Suprapubic skin (tissue), 4 donors: ENCODE data around the gene SLC29A1. TPM values are rescaled to one million over a fixed set of nuclear protein-coding genes. Genes with fewer than 3 reads are reported as not detected.
"Not testable (repeated sequence)": the region's sequence is repeated elsewhere in the genome, so short reads cannot be mapped to it uniquely, and the experiment has no call there.

ENCODE experiments used
- DNase-seq, 2 donors: peaks; one replicate each; pipeline ENCODE4 v3.0.0-alpha.2; 2019; ENCODE audit warnings: low spot score in 2 of 2
- H3K27ac ChIP-seq: fragments of 200-600 bp; sonication (generic); one replicate; pipeline ENCODE4 v1.5.1; 2019
- H3K27me3 ChIP-seq: fragments of 200-600 bp; sonication (generic); one replicate; pipeline ENCODE4 v1.5.1; 2019
- H3K36me3 ChIP-seq: fragments of 200-600 bp; sonication (generic); one replicate; pipeline ENCODE4 v1.5.1; 2019
- H3K4me1 ChIP-seq: fragments of 200-600 bp; sonication (generic); one replicate; pipeline ENCODE4 v1.5.1; 2019
- H3K4me3 ChIP-seq: fragments of 200-600 bp; sonication (generic); one replicate; pipeline ENCODE4 v1.5.1; 2019; ENCODE audit warnings: mild to moderate bottlenecking
- H3K9me3 ChIP-seq: fragments of 200-600 bp; sonication (generic); one replicate; pipeline ENCODE4 v1.5.1; 2019
- CTCF ChIP-seq, 2 donors: fragments of 200-600 bp in 1 of 2; fragments of 450-650 bp in 1 of 2; sonication (generic) in 1 of 2; IDR thresholded peaks; one replicate each; pipeline ENCODE4 v1.5.1; 2016 to 2019; ENCODE audit warnings: antibody characterized with exemption in 2 of 2, mild to moderate bottlenecking in 1 of 2, moderate library complexity in 1 of 2
- EP300 ChIP-seq: sonication (generic); formaldehyde crosslinking; IDR thresholded peaks from one replicate; pipeline ENCODE4 v1.6.1; 2017; ENCODE audit warnings: antibody characterized with exemption
- POLR2A ChIP-seq, 2 donors: fragments of 450-650 bp; IDR thresholded peaks; one replicate each; pipeline ENCODE4 v1.6.1; 2017; ENCODE audit warnings: antibody characterized with exemption in 2 of 2, mild to moderate bottlenecking in 2 of 2, moderate library complexity in 2 of 2
- POLR2AphosphoS5 ChIP-seq, 3 donors: sonication (generic); formaldehyde crosslinking; IDR thresholded peaks; one replicate each; pipeline ENCODE4 v1.6.1; 2017; ENCODE audit warnings: antibody characterized with exemption in 3 of 3
- whole genome bisulfite sequencing: methylation state at CpG from one replicate; pipeline ENCODE4 v1.1.5; 2018; 5-methylcytosine and 5-hydroxymethylcytosine counted together
- total RNA-seq, 4 donors: library from RNA; depleted of rRNA; stranded (reverse); fragments of >200 nt; gene quantifications; one replicate each; pipeline ENCODE4 v1.1.0, GENCODE V29; 2016

The SLC29A1 gene
- total RNA-seq, 4 donors from 2014 or later: 61.7 to 133 (median 75.3) TPM

GRCh38 chr6:44178424-44179071, 44.8 kb upstream of the SLC29A1 start:
- Histone ChIP-seq H3K4me1 (peaks cover 33% of the 10 kb centered on the region), H3K27me3 (no peaks in the 10 kb centered on the region), H3K9me3 (no peaks in the 10 kb centered on the region), H3K36me3 (no peaks in the 10 kb centered on the region), H3K27ac (peak overlapping the region; percentile 45), H3K4me3 (no peak overlapping the region)
- 80% methylated on average over 9 of the region's 9 CpGs for WGBS
- DNase-seq: no peak
- TF ChIP-seq EP300: no peak
- no peak for TF ChIP-seq POLR2A (IDR thresholded peaks at IDR 0.05)
- no peak for TF ChIP-seq CTCF (IDR thresholded peaks at IDR 0.05)
- TF ChIP-seq POLR2AphosphoS5 (IDR thresholded peaks at IDR 0.05): no peak

GRCh38 chr6:44179072-44179536, 44.3 kb upstream of the SLC29A1 start:
- H3K27ac ChIP-seq: no peak overlapping the region
- no peak for DNase-seq
- no peaks in the 10 kb centered on the region for H3K36me3 ChIP-seq
- no peaks in the 10 kb centered on the region for H3K27me3 ChIP-seq
- no peak overlapping the region for H3K4me3 ChIP-seq
- TF ChIP-seq POLR2A (IDR thresholded peaks at IDR 0.05) (no peak), EP300 (no peak), CTCF (IDR thresholded peaks at IDR 0.05) (no peak), POLR2AphosphoS5 (IDR thresholded peaks at IDR 0.05) (no peak)
- WGBS: 66% methylated on average over 4 of the region's 4 CpGs
- H3K4me1 ChIP-seq: peaks cover 38% of the 10 kb centered on the region
- no peaks in the 10 kb centered on the region for H3K9me3 ChIP-seq

- no peak for DNase-seq
- Histone ChIP-seq H3K9me3 (no peaks in the 10 kb centered on the region), H3K4me3 (no peak overlapping the region), H3K36me3 (no peaks in the 10 kb centered on the region), H3K27me3 (no peaks in the 10 kb centered on the region), H3K4me1 (peaks cover 38% of the 10 kb centered on the region), H3K27ac (no peak overlapping the region)
- no peak for TF ChIP-seq POLR2A (IDR thresholded peaks at IDR 0.05)
- TF ChIP-seq POLR2AphosphoS5 (IDR thresholded peaks at IDR 0.05): no peak
- TF ChIP-seq CTCF (IDR thresholded peaks at IDR 0.05): no peak
- TF ChIP-seq EP300: no peak
- WGBS: 77% methylated on average over 7 of the region's 7 CpGs
These were observed 43.7 kb upstream of the SLC29A1 start for GRCh38 chr6:44179648-44180047.

- no peak for DNase-seq
- TF ChIP-seq POLR2AphosphoS5 (IDR thresholded peaks at IDR 0.05) (no peak), EP300 (no peak), POLR2A (IDR thresholded peaks at IDR 0.05) (no peak), CTCF (IDR thresholded peaks at IDR 0.05) (no peak)
- H3K27ac ChIP-seq: no peak overlapping the region
- H3K4me3 ChIP-seq: no peak overlapping the region
- no peaks in the 10 kb centered on the region for H3K36me3 ChIP-seq
- H3K9me3 ChIP-seq: no peaks in the 10 kb centered on the region
- H3K4me1 ChIP-seq: peaks cover 38% of the 10 kb centered on the region
- 92% methylated on average over 4 of the region's 4 CpGs for WGBS
- no peaks in the 10 kb centered on the region for H3K27me3 ChIP-seq
These were observed 43.0 kb upstream of the SLC29A1 start for GRCh38 chr6:44180406-44180805.

GRCh38 chr6:44180886-44181285, 42.5 kb upstream of the SLC29A1 start:
- no peaks in the 10 kb centered on the region for H3K36me3 ChIP-seq
- H3K9me3 ChIP-seq: no peaks in the 10 kb centered on the region
- H3K4me3 ChIP-seq: no peak overlapping the region
- H3K4me1 ChIP-seq: peaks cover 42% of the 10 kb centered on the region
- no peak for DNase-seq
- H3K27me3 ChIP-seq: no peaks in the 10 kb centered on the region
- TF ChIP-seq POLR2AphosphoS5 (IDR thresholded peaks at IDR 0.05) (no peak), POLR2A (IDR thresholded peaks at IDR 0.05) (no peak), CTCF (IDR thresholded peaks at IDR 0.05) (no peak)
- 94% methylated on average over 4 of the region's 4 CpGs for WGBS
- H3K27ac ChIP-seq: no peak overlapping the region

GRCh38 chr6:44181784-44182183, 41.6 kb upstream of the SLC29A1 start:
- H3K27ac ChIP-seq, H3K36me3 ChIP-seq, H3K9me3 ChIP-seq, DNase-seq, H3K27me3 ChIP-seq, H3K4me3 ChIP-seq: not testable (repeated sequence)
- peaks cover 36% of the 10 kb centered on the region for H3K4me1 ChIP-seq
